Measurements from ENCODE around the gene TMEM109.
"Not testable (repeated sequence)": the region's sequence is repeated elsewhere in the genome, so short reads cannot be mapped to it uniquely, and the experiment has no call there.

Gene TMEM109

GRCh38 chr11:60878245-60879101 lies 35.5 kb upstream of the TMEM109 start:
- DNase-seq (ENCODE audit: low spot score) = no peak

DNA sequence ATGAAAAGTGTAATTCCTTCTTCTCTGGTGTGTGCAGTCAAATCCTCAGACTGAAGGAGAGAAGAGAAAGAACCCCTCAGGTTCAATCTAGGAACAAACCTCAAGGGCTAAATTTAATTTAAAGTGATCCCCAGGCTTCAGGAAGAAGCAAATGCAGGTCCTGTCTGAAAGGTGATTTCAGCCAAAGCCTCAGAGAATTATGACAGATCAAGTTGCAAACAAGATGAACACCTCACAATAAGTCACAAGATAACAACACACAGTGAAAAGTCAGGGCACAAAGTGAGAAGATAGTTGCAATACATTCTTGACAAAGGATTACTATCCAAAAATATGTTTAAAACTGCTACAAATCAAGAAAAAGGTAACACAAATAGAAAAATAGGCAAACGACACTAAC lies 34.9 kb upstream of the TMEM109 start:
- DNase-seq (ENCODE audit: low spot score) = no peak

- DNase-seq (ENCODE audit: low spot score) = no peak
Measured at GRCh38 chr11:60879971-60880588, 33.9 kb upstream of the TMEM109 start.

DNA sequence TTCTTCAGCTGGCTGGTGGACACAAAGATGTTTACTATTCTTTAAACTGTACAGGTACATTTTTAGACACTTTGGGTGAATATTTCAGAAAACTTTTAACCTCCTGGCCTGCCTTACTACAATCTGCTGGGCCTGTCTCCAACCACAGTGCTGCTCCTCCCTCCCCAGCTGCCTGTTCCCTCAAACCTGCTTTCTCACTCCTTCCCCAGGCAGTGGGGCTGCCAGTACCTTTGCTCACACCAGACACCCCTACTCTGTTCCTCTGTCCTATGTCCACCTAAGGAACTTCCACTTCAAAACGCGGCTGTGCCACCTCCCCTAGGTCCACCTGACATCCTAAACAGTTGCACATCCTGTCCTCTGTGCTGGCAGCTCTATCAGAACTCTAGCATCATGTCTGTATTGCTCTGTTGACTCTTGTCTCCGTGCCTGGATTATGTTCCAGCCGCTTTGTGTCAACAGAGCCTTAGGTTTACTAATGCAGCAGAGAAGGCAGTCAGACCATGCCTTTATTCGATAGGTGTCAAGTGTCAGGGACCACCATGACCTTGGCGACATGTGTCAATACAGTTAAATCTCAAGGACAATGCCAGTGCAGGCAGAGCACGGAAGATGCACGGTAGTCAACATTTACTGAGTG lies 33.2 kb upstream of the TMEM109 start:
- no peak for DNase-seq (ENCODE audit: low spot score)

DNA sequence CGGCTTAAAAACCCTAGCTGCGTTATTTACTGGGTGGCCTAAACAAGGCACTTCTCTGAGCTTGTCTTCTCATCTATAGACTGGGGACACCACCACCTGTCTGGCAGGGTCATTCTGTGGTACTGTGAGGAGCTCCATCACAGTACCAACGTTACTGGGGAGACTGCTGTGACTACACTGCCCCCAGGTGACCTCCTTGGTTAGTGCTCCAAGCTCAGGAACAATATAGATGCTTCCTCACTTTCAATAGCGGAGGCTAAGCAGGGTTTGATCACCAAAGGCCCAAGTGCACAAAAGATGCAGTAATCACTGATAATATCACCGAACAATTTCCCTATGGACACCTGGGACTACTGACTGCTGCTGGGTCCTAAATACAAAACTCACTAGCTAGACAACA lies 26.4 kb upstream of the TMEM109 start:
- DNase-seq (ENCODE audit: low spot score) = peak; percentile 39

DNA sequence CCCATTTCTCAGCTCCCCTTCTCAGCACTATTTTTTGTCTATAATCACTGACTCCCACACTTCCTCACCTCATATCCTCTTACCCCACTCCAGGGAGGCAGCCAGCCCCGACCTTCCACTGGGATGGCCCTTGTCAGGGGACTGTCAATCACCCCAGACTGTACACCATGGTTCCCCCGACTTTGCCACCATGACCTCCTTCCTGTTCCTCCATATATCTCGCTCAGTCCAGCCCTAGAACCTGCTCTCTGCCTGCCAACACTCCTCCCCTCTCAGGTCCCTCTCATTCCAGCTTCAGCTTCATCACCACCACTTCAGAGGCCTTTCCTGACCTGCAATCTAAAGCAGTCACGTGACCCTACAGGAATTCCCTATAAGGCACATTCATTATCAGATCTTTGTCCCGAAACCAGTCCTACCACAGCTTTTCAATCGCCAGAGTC lies 24.1 kb upstream of the TMEM109 start:
- DNase-seq (ENCODE audit: low spot score) = no peak

DNA sequence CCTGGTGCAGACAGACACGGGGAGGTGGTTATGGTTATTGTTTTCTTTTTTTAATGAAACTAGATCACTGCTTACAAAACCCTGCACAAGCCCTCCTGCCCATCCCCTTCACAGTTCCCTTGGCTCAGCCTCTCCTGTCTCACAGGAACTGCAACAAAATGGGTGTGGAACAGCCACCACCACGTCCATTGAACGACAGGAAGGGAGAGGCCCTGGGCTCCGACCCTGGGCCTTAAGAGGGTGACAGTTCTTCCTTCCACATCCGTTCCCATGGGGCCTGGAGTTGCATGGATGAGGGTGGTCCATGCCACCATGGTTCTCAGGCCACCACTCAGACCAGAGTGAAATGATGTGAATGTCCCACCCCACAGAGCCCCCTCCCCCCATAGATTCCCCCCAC lies 23.3 kb upstream of the TMEM109 start:
- no peak for DNase-seq (ENCODE audit: low spot score)

DNA sequence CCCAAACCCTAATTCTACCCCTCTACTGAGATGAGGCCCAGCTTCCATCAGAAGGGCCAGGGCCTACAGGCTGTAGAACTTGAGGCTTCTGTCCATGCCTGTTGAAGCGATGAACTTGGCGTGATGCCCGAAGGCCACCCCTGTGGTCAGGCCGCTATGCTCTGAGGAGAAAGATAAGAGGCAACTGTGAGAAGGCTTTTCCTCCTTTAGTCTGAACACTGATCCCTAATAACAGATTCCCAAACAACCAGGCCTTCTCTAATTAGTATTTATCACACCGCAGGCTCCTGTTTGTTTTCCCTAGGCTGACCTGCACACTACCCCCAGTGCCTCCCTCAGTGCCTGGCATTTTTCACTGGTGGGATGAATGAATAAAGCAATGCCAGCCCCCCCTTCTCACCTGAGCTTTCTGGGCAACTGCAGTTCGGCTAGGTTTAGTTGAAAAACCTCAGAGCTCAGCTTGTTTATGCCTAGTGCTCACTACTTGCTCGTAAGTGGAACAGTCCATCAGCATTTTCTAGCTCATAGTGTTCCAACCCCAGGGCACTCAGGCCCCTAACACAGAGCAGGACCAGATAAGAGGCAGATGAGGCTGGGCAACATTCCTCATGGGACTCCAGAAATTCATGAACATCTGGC lies 22.7 kb upstream of the TMEM109 start:
- no peak for DNase-seq (ENCODE audit: low spot score)

DNA sequence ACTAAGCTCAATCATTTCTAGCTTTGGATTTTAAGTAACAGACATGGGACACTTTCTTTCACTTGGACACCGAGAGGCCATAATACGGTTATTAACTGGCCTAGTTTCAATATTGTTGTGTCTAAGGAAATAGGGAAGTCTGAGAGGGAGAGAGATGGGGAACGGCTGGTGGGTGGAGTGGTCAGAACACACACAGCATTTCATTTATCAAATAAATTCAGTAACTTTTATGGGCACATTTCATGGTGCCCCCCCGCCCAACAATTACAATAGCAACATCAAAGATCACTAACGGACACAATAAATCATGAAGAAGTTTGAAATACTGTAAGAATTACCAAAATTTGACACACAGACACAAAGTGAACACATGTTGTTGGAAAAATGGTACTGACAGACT lies 18.3 kb upstream of the TMEM109 start:
- DNase-seq (ENCODE audit: low spot score) = no peak

- DNase-seq (ENCODE audit: low spot score) = no peak
Measured at GRCh38 chr11:60897496-60897895, 16.5 kb upstream of the TMEM109 start.

DNA sequence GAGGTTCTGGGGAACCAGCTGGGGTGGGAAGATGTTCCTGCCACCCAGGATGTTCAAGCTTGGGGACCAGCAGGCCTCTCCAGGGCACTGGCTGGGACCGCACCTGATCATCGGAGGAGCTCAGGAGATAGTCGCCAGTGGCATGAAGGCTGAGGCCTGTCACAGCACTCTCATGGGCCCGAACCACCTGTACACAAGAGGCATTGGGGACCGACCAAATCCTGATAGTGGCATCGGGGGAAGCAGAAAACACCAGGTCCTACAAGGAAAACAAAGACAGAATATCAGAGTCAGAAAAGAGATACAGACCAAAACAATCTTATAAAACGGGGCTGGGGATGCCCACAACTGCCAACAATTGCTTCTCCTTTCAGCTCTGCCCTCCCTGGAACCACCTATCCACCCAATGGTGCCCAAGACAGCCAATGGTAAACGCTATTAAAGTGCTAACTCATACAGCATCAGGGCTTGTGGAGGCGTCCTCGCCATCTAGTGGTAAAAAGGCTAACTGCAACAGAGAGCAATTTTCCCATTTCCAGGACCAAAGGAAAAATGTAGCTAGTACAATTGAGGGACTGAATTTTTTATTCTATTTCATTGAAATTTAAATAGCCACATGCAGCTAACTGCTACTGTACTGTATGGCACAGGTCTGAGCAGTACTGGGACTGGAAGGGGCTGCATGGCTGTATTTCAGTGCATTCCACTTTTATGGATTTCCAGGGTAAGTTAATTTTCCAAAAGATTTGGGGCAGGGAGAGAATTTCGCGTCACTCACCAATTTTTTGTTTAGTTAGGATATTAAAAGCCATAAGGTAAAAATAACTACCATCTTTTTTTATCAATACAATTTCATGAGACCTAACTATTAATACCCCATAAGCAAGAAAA lies 14.7 kb upstream of the TMEM109 start:
- peak; percentile 52 for DNase-seq (ENCODE audit: low spot score)

- DNase-seq (ENCODE audit: low spot score) = no peak
Measured at GRCh38 chr11:60899977-60900376, 14.0 kb upstream of the TMEM109 start.

DNA sequence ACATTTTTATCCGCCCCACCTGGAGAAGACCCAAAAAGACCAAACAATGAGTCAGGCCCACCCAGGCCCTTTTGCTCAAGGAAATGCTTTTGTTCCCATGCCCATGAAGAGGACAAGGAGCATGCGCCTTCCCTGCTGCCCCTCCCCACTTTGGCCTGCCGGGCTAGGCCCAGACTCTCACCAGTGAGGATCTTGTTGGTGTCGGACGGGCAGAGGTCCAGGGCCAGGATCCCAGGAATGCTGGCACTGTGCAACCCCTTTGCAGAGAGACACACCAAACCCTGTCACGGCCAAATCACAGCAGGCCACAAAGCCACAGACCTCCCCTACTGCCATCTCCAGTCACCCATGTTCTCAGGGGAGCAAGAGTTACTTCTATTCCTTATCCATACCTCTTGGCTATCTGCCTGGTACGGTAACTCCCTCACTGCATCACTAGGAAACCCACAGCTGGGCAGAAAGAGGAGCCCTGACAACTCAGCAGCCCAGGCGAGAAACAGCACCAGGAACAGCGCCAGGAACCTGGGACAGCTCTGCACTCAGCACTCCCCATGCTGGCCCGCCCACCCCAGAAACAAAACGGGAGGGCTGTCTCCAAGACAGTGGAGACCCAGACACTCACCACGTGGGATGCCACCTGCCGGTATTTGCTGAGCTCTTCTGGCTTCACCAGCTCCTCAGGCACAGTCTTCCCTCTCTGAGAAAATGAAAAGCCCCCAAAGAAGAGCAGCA lies 13.1 kb upstream of the TMEM109 start:
- no peak for DNase-seq (ENCODE audit: low spot score)

DNA sequence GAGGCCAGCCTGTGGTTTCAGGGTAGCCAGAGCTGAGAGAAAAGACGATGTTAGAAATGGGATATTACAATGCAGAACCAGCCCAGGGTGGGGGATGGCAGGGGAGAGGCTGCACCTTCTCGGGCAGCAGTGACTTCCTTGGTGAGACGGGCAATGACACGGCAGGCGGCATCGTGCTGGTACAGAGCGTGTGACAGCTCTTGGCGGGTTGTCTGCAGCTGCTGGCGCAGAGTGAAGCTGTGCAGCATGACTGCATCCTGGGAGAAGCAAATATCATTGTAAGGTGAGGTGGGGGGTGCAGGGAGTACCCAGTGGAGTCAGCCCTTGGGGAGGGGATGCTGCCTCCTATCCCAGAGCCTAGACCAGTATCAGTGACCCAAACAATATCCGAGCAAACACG lies 11.3 kb upstream of the TMEM109 start:
- DNase-seq (ENCODE audit: low spot score) = no peak

GRCh38 chr11:60905047-60905446 lies 8.9 kb upstream of the TMEM109 start:
- DNase-seq (ENCODE audit: low spot score) = no peak

GRCh38 chr11:60905551-60906113 lies 8.3 kb upstream of the TMEM109 start:
- DNase-seq (ENCODE audit: low spot score) = peak; percentile 30

GRCh38 chr11:60906132-60906972 lies 7.6 kb upstream of the TMEM109 start, which contains the start of gene PRPF19:
Gene PRPF19, minus strand, starts transcription at chr11:60906585. Its CDS starts 203 bp downstream, at chr11:60906382.
- DNase-seq (ENCODE audit: low spot score) = peak; percentile 100

- no peak for DNase-seq (ENCODE audit: low spot score)
Measured at GRCh38 chr11:60908803-60909202, 5.2 kb upstream of the TMEM109 start.

- not testable (repeated sequence) for DNase-seq (ENCODE audit: low spot score)
Measured at GRCh38 chr11:60909680-60910280, 4.2 kb upstream of the TMEM109 start.

All from CD4-positive, alpha-beta T cell treated with Interleukin-2 at 100 ng/mL for 4 hours (primary cell).